Esophagus mucosa (tissue), 1 donor: ENCODE data around the gene IL9. TPM values are rescaled to one million over a fixed set of nuclear protein-coding genes. Genes with fewer than 3 reads are reported as not detected.

Source experiments
- ATAC-seq: fragments of 200-7000 bp; cut with Tn5 transposase; one replicate; pipeline ENCODE4 v1.9.1; 2020
- total RNA-seq: library from RNA; stranded (reverse); gene quantifications from one replicate; pipeline ENCODE4 v1.2.4, GENCODE V29; 2023
- donor health status: DM: yes; HTN: yes; CAD: no.

IL9 gene
- not detected for total RNA-seq

- ATAC-seq: no peak
Observed at GRCh38 chr5:135895474-135896006, at the start of gene IL9. Gene IL9, minus strand, starts transcription at chr5:135895841. Its CDS starts 25 bp downstream, at chr5:135895816.

GRCh38 chr5:135944967-135945560 is 49.4 kb upstream of the IL9 start:
- ATAC-seq: no peak

- ATAC-seq: no peak
Observed at GRCh38 chr5:135944564-135944963, 48.9 kb upstream of the IL9 start.

DNA sequence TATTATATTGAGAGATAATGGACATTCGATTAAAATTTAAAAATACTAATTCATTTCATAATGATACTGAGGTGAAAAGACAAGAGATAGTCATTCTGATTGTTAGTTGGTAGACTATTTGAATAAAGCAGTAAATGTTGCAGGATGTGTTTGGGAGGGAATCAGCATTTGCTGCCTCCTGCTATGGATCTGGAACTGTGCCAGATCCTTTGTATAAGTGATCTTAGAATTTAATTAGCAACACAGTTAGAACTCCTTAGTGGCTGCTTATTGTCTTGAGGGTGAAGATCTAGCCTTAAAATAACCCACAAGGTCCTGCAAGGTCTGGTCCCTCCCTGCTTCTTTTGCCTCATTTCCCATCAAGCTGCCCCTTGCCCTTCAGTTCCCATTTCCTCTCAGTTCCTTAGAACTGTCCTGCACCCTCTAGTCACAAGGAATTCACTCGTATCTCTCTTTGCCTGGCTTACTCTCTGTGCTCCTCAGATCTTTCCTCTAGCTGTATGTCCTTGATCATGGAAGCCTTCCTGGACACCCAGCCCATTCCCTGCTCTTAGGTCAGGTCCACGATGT is 46.6 kb upstream of the IL9 start:
- no peak for ATAC-seq

DNA sequence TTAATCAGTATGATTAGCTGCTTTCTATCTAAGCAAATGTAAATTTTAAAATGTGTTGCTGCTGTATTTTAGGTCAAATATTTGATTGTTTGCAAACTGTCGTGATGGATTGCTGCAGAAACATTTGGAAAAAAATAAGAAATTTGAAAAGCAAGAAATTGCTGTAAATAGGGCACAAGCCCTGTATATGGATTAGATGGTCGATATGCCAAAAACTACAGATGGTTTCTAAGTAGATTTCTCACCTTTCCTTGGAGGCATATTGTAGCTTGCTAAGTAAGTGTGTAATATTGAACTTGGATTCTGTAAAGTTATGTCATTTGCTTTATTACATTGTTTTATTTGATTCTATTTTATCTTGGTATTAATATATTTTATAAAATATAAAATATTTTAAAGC is 46.1 kb upstream of the IL9 start:
- ATAC-seq: no peak

GRCh38 chr5:135937245-135937911 is 41.7 kb upstream of the IL9 start:
- no peak for ATAC-seq

GRCh38 chr5:135934939-135935338 is 39.3 kb upstream of the IL9 start:
- ATAC-seq: no peak

GRCh38 chr5:135930949-135931295 is 35.3 kb upstream of the IL9 start:
- ATAC-seq: no peak

GRCh38 chr5:135930029-135930948 is 34.6 kb upstream of the IL9 start:
- no peak for ATAC-seq

GRCh38 chr5:135921388-135921787 is 25.7 kb upstream of the IL9 start:
- ATAC-seq: no peak

DNA sequence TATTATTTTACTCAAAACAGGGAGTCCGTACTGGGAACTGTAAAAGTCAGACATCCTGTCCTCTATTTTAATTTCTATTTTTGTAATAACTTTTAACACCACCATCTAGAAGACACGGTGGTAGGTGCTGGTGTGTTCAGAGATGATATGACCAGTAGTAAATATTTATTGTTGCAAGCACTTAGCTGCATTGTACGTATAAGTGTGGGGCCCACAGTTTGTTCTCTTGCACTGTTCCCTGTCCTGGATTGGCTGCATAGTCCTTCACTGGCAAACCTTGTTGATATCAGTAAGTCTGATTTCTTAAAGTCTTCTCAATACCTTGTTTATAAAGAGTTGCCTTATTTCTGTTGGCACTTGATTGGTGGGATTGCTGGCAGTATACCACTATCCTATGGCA is 24.6 kb upstream of the IL9 start:
- no peak for ATAC-seq

DNA sequence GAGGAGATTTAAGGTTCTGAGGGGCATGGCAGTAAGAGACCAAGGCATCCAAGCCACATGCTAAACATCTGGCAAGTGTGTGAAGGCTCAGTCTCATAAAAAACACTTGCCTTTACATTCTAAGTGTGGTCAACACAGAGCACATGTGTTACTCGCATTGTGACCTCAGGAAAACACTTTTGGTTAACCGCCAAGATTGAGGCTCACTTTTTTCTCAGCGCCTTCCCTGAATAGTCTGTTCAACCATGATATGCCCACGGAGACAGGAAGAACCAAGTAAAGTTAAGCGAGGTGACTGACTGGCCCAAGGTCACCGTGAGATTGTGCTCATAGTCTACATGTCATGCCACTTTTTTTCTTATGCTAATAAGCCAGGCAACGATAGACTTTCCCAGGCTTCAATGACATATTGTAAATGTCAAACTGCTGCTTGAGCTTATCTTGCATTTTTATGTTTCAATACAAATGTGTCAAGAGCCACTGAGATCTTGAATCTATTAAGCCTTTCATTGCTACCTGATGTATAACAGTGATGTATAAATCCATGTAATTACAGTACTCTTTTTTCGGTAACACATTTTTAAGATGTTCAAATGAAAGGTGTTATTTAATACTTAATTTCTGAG is 21.1 kb upstream of the IL9 start:
- ATAC-seq: no peak

DNA sequence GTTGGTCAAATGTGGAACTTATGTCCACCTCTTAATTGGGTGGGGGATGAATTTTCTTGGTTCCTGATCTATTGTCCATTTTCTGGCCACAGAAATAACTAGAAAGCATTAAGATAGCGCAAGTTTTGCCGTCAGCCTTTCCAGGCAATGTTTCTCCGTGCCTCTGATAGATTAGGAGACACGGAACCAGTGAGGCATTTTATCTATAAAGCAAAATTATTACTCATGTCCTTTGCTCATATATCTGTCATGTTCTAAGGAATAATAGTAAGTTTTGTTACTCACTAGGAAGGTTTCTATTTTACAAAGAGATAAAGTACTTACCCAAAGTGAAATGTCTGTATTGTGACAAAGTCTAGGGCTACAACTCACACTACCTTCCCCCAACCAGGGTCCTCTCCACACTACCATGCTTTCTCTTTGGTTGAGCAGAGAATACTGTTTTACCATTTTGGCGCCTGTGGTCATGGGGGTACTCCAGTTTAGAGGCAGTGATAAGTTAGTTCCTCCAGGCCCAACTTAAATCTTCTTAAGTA is 19.9 kb upstream of the IL9 start:
- ATAC-seq: no peak

DNA sequence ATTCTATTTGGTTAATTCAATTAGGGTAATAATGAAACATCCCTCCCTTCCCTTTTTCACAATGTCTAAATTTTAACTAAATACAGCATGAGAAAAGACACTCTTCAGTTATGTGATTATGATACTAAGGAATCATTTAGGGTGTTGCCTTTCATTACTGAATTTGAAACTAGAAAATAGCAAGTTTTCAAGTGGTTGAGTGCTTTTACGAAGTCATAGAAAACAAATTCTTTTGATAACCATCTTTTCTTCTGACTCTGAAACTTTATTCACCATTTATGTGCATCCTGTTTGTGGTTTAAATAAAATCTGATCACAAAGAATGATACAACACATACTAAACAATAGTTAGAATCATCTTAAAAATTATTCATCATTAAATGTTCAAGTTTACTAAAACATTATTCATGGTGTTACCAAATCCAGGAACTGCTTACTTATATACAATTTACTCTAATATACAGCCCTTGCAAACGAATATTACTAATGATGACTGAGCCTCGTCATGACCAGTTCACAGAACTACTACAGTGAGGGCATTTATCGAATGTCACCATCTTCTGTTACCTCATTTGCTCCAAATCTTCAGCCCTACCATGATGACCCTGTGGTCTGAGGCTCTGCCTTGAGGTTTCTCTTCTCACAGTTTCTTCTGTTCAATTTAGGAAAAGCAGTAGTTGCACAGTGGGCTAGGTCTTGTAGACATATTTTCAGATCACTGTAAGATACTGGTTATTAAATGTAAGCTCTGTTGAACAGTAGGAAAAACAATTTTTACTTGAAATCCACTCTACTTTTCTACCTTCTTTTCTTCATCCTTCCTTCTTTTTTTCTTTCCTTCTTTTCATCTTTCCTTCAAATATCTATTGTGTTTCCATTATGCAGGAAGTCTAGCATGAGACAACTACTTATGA is 18.3 kb upstream of the IL9 start:
- no peak for ATAC-seq

DNA sequence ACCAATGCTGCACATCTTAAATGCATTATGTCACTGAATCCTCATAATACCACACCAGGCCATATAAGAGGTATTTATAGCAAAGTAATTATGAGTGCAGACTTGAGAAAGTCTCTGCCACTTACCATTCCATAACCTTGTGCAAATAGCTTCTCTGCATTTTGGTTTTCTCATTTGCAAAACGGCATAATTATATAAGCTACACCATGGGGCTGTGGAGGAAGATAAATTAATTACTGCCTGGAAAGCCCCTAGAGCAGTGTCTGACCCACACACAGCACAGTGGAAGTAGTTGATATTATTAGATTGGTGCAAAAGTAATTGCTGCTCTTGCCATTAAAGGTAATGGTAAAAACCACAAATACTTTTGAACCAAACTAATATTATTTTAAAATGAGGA is 9.5 kb upstream of the IL9 start:
- ATAC-seq: no peak

- ATAC-seq: no peak
Observed at GRCh38 chr5:135901633-135902032, 6.0 kb upstream of the IL9 start.

- ATAC-seq: no peak
Observed at GRCh38 chr5:135900276-135900675, 4.6 kb upstream of the IL9 start.

DNA sequence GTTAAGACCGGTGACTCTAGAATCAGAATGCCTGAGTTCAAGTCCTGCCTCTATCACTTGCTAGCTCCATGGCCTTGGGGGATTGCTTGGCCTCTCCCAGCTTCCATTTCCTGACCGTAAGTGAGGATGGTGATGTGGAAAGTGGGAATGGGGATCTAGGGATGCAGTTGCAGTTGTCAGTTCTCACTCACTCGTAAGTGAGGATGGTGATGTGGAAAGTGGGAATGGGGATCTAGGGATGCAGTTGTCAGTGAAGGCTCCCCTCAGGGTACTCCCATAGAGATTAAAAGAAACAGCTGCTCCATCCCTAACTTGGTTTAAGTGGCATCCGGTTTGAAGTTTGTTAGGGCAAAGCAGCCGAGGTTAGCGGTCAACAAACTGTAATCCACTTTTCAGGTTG is 3.0 kb upstream of the IL9 start:
- ATAC-seq: no peak

GRCh38 chr5:135894789-135895188 is 852 bp downstream of the IL9 start:
- ATAC-seq: no peak

GRCh38 chr5:135894276-135894675 is 1.4 kb downstream of the IL9 start:
- no peak for ATAC-seq

DNA sequence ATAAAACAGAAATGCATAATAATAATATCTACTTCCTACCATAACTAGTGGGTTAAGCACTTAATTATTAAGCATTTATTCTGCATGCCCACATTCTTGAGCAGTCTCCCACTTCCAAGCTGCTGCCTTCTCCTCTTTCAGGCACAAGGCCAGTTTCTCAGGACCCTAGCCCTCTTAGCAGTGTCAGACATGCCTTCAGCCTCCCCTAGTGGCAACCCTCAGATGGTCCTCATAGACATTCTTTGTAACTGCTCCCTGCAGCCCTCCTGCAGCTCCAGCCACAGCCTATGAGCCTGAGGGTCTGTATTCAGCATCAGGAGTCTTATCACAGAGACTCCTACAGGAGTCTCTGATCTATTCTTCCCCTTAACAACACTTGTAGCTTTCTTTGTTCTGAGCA is 3.9 kb downstream of the IL9 start:
- no peak for ATAC-seq
